PFSK-1 (cell line): Measurements from ENCODE around the gene SDC1.

Experiments
- SIN3A ChIP-seq: IDR thresholded peaks from 2 replicates; pipeline ENCODE4 v1.6.1; 2012; ENCODE audit warnings: mild to moderate bottlenecking, low read length, moderate library complexity, borderline replicate concordance; ENCODE audit not compliant: insufficient read depth
- TAF1 ChIP-seq: IDR thresholded peaks from 2 replicates; pipeline ENCODE4 v1.6.1; 2012; ENCODE audit warnings: low read length, control low read depth, borderline replicate concordance; ENCODE audit not compliant: insufficient read depth
- TF ChIP-seq, protein P1 (sequence below), 2 experiments: IDR thresholded peaks; 2 replicates each; pipeline versions ENCODE4 v1.6.1 to v1.8.0; 2011 to 2012; ENCODE audit warnings: low read depth in 2 of 2, low read length in 2 of 2, control low read depth in 1 of 2, inconsistent platforms in 1 of 2, mild to moderate bottlenecking in 1 of 2, moderate library complexity in 1 of 2; ENCODE audit not compliant: insufficient read depth in 1 of 2

DNA sequence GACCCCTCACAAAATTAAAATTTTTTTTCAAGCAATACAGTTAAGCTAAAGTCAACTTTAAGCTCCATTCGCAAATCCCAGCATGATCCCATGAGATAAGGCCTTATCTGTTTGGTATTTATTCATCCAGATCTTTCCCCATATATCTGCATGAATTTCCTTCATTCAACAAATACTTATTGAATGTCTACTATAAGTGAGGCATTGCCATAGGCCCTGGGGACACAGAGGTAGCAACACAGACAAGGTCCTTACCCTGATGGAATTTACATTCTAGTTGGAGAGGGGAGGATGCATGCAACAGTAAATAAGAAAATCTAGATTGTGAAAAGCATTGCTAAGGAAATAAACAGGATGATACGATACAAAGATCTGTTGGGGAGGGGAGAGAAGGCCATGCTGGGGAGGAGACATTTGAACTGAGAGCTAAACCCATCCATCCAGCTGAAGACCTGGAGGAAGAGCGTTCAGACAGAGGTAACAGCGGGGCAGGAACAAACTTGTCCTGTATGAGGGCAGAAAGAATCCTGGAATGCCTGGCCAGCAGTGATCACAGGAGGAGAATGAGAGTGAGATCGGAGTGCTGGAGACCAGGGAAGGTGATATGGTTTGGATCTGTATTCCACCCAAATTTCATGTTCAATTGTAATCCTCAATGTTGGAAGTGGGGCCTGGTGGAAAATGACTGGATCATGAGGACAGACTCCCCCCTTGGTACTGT is 71.6 kb downstream of the SDC1 start:
- TF ChIP-seq, protein P1, sequence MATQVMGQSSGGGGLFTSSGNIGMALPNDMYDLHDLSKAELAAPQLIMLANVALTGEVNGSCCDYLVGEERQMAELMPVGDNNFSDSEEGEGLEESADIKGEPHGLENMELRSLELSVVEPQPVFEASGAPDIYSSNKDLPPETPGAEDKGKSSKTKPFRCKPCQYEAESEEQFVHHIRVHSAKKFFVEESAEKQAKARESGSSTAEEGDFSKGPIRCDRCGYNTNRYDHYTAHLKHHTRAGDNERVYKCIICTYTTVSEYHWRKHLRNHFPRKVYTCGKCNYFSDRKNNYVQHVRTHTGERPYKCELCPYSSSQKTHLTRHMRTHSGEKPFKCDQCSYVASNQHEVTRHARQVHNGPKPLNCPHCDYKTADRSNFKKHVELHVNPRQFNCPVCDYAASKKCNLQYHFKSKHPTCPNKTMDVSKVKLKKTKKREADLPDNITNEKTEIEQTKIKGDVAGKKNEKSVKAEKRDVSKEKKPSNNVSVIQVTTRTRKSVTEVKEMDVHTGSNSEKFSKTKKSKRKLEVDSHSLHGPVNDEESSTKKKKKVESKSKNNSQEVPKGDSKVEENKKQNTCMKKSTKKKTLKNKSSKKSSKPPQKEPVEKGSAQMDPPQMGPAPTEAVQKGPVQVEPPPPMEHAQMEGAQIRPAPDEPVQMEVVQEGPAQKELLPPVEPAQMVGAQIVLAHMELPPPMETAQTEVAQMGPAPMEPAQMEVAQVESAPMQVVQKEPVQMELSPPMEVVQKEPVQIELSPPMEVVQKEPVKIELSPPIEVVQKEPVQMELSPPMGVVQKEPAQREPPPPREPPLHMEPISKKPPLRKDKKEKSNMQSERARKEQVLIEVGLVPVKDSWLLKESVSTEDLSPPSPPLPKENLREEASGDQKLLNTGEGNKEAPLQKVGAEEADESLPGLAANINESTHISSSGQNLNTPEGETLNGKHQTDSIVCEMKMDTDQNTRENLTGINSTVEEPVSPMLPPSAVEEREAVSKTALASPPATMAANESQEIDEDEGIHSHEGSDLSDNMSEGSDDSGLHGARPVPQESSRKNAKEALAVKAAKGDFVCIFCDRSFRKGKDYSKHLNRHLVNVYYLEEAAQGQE (IDR thresholded peaks at IDR 0.05; ENCODE audit: insufficient read depth in 1 of 2, low read depth in 2 of 2, low read length in 2 of 2) = no peak
- TF ChIP-seq SIN3A = no peak
- TF ChIP-seq TAF1 = no peak
